8988T (cell line): Measurements from ENCODE around the gene PHETA2.

ENCODE experiments used
- DNase-seq: peaks from one replicate; pipeline ENCODE4 v3.0.0; 2011

Gene PHETA2, protein sequence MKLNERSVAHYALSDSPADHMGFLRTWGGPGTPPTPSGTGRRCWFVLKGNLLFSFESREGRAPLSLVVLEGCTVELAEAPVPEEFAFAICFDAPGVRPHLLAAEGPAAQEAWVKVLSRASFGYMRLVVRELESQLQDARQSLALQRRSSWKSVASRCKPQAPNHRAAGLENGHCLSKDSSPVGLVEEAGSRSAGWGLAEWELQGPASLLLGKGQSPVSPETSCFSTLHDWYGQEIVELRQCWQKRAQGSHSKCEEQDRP

DNA sequence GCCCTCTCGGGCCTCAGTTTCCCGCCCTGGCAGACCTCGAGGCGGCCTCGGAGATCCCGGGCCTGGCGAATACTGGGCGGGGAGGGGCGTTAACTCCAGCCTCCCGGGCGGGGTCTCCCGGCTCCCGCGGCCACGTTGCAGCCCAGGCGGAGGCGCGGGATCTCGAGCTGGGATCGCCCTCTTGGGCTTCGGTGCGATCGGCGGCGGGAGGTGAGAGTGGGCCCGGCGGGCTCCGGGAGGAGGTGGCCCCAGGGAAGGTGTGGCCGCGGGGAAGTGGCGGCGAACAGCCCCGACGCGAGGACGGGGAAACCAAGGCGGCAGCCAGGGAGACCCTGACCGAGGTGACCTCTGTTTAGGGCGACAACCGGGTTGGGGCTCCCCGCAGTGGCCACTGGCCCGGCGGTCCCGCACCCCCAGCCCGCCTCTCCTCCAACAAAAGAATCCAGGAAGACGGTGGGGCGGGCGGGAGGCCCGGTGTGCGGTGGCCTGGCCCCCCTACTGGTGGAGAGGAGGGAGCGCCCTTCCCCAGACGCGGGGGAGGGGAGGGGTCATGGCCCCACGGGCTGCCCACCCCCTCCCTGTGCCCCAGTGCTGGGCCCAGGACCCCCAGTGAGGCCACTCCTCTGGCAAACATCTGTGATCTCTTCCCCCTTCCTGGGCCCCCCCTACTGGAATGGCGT, at the start of gene PHETA2:
TSS of gene PHETA2 (plus strand) at position 117 of the 680 bp plus-strand sequence. CDS start 3,046 bp downstream, outside the sequence.
- no peak for DNase-seq

DNA sequence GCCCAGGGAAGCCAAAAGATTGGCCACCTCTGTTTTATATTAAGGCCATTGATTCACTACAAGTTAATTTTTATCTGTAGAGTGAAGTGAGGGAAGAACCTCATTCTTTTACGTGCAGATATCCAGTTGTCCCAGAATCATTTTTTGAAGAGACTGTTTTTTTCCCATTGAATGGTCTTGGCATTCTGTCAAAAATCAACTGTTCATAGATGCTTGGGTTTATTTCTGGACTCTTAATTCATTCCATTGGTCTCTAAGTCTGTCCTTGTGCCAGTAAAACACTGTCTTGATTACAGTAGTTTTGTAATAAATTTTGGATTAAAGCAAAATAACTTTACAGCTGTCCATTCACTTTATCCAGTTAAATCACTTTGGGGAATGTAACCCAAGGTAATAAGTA, 48.6 kb upstream of the PHETA2 start:
- no peak for DNase-seq

DNA sequence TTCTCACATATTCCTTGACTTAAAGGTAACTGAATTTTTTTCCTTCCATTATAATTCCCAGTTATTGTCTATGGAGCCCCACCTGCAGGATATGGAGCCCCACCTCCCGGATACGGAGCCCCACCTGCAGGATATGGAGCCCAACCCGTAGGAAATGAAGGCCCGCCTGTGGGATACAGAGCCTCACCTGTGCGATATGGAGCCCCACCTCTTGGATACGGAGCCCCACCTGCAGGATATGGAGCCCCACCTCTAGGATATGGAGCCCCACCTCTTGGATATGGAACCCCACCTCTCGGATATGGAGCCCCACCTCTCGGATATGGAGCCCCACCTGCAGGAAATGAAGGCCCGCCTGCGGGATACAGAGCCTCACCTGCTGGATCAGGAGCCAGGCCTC, 47.3 kb upstream of the PHETA2 start:
- no peak for DNase-seq

DNA sequence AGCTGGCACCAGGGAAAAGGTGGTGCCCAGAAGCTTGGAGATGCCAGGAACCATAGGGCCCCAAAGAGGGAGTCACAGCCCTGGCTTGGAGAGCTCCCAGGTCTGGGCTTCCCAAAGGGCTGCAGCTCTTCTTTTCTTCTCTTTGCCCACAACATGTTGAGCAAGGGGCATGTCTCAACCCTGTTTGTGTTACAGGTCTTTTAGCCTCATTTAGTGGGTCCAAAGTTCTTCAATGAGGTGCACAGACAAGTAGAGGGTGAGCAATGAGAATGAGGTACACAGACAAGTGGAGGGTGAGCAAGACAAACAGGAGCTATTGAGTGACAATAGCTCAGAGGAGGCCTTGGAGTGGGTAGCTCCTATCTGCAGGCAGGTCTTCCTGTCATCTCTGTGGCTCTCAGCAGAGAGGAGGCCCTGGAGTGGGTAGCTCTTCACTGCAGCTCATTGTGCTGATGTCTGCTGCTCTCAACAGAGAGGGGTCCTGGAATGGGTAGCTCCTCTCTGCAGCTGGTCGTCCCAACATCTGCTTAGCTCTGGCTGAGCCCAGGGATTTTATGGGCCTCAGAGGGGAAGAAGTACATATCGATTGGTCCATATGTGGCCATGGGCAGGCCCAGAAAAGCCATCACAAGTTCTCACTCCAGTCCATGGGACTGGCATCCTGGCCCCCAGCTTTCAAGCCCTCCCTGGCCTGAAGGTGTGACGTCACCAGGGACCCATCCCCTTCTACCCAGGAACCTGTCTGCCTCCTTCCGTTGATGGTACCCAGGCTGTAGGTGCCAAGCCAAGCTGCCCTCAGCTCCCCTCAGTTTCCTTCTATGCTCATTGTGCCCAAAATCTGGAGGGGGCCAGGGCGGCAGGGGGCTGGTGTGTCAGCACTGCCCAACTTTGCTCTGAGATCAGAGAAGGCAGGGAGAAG, 40.5 kb upstream of the PHETA2 start:
- DNase-seq: no peak

DNA sequence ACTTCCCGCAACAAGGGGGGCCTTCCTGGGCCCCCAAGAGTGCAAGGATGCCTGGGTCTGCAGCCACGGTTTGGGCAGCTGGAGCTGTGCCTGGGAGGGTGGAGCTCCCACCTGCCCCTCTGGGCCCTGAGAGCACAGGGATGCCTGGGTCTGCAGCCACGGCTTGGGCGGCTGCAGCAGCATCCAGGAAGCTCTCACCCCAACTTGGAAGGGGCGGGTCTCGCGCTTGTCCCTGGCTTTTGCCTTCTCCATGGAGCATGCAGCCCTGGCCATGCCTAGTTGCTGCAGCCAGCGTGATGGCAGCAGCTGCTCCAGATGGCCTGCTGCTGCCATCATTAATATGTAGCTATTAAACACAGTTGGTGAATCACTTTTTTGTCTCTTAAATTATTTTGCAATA, 38.8 kb upstream of the PHETA2 start:
- DNase-seq: no peak

DNA sequence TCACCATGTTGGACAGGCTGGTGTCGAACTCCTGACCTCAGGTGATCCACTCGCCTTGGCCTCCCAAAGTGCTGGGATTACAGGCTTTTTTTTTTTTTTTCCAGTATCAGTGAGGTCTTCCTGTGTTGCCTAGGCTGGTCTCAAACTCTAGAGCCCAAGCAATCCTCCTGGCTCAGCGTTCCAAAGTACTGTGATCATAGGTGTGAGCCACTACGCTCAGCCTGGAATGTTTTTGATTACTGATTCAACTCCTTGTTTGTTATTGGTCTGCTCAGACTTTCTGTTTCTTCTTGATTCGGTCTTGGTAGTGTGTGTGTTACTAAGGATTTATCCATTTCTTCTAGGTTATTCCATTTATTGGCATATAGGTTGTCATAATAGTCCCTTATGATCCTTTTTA, 34.8 kb upstream of the PHETA2 start:
- no peak for DNase-seq

DNA sequence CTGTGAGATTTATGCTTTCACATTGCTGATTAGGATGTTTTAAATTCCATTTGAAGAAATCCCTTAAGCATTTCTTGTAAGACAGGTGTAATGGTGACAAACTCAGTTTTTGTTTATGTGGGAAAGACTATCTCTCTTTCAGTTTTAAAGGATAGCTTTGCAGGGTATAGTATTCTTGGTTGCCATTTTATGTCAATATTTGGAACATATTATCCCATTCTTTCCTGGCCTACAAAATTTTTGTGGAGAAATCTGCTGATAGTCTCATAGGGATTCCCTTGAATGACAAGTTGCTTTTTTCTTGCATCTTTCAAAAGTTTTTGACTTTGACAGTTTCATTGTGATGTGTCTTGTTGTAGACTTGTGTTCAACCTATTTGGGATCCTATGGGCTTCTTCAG, 32.3 kb upstream of the PHETA2 start:
- no peak for DNase-seq

DNA sequence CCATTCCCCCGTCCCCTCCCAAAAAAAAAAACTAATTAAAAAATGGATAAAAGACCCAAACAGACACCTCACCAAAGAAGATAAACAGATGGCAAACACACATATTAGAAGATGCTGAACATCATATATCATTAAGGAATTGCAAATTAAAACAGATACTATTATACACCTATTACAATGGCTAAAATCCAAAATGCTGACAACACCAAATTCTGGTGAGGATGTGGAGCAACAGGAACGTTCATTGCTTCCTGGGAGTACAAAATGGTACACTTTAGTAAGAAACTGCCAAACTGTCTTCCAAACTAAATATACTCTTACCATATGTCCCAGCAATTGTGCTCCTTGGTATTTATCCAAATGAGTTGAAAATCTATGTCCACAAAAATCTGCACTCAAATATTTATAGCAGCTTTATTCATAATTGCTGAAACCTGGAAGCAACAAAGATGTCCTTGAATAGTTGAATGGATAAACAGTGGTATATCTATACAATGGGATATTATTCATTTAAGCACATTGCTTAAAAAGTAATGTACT, 23.3 kb upstream of the PHETA2 start:
- no peak for DNase-seq

DNA sequence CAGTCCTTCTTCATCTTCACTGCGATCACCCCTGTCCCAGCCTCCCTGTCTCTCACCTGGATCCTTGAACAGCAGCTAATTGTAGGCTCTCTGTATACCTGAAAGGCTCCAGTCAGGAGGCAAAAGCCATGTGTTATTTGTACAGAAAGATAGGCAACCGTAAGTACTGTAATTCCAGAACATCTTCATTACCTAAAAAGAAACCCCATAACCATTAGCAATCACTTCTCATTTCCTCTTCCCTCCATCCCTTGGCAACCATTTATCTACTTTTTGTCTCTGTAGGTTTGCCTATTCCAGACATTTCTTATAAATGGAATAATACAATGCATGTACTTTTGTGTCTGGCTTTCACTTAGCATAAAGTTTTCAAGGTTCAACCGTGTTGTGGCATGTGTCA, 21.3 kb upstream of the PHETA2 start:
- DNase-seq: no peak

DNA sequence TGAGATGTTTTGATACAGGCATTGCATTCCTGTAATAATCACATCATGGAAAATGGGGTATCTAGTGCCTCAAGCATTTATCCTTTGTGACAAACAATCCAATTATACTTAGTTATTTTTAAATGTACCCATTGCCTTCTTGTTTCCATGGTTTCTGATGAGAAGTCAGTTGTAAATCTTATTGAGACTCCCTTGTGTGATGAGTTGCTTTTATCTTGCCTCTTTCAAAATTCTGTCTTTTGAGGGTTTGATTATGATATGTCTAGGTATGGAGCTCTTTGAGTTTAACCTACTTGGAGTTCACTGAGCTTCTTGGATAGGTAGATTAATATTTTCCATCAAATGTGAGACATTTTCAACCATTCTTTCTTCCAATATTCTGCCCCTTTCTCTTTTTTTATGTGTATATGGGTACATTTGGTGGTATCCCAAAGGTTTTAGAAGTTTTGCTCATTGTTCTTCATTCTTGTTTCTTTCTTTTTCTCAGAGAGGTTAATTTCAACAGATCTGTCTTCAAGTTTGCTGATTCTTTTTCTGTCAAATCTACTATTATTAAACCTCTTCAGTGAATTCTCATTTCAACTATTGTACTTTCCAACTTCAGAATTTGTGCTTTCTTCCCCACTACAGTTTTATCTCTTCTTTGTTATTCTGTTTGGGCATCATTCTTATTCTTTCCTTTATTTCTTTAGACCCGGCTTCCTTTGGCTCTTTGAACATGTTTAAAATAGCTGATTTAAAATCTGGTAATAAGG, 17.1 kb upstream of the PHETA2 start:
- DNase-seq: no peak

DNA sequence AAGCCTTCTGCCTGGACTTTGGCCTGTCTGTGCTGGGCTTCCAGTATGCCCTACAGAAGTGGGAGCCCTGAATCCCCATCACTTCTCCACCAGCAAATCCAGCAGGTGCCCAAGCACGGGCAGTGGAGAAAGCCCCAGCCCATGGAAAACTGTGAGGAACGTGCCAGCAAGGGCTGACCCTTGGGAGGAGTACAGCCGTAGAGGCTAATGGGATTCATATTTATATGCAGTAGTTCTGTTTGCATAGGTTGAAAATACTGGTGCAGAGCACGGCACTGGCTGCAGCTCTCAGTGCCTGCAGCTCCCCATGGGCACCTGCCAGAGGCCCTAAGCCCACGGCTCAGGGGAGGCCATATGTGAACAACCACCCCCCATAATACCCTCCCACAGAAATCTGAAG, 13.6 kb upstream of the PHETA2 start:
- no peak for DNase-seq

DNA sequence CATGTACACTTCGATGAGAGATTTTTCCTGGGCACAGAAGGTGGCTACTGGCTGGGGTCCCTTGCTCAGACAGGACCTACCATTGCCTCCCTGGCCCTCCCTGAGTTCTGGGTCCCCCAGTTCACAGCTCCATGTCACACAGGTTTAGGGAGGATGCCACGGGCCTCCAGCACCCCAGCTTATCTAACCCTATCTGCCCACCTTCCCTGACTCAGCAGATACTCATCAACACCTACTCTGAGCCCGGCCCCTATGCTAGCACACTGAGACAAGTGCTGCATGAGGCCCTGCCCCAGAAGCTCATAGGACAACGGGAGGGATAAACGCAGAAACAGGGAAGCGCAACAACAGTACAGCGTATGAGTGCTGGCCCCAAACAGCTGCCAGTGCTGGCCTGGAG, 13.0 kb upstream of the PHETA2 start:
- no peak for DNase-seq

DNA sequence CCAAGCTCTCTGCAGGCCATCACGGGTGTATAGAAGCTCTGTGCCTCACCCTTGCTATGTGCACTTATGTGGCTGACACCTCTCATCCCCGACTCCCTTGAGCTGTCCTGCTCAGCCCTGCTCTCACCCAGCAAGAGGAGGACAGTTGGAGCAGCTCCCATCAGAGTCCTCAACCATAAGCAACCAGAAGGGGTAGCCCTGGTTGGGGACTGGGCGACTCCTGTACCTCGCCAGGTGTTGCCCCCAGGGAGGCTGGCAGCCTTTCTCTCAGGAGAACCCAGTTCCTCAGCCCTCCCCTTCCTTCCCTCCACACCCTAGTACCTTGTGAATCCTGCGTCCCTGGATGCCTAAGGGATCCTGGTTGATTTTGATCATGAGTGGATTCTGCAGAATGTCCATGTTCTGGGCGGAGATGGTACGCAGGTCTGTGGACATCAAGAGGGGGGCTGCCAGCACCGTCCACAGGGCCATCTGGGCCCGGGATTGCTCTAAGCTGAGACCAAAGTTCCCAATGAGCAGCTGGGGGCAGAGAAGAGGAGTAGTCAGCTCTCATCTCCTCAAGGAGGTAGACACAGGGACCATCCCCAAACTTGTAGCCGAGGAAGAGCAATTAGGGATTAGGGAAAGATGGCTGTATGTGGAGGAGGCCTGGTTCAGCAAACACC, 11.4 kb upstream of the PHETA2 start:
- DNase-seq: no peak

DNA sequence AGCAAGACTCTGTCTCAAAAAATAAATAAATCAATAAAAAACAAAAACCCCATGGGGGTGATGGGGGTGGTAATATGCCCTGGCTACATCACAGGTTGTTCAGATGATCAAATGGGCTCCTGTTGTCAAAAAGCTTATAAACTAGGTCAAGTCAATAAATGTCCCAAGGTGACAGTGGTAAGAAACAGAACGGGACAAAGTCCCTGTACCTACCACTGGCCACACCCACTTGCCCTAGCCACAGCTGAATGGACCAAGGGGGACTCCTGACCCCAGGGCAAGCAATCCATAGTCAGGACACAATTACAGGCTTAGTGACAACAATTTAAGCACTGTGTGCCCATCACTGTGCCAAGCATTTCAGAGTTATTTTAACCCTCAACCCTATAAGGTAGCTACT, 9.4 kb upstream of the PHETA2 start:
- no peak for DNase-seq

DNA sequence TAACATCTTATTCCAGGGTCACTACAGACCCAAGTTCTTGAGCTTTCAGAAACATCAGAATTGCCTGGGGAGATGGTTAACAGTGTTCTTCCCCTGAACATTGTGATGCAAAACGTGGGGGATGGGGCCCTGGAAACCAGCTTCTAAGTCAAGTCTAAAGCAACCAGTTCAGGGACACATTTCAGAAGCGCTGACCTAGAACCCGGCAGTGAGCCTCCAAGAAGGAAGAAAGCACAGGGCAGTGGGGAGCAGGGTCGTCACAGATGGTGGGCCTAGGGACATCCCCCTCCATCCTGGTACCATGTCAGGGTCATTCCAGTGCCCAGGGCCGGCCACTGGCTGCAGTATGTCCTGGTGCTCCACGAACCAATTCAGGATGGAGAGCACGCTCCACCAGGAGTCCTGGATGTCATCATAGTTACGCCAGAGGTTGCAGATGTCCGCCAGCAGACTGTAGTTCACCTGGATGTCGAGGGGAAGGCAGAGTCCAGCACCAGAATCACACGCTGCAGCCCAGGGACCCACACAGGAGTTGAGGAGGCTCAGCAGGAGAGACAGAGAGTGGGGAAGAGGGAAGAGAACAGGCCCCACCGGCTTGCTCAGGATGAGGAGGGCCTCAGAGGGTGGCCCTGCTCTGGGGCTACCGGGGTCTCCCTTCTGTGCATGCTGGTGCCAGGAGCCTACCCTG, 8.5 kb upstream of the PHETA2 start:
- DNase-seq: no peak

DNA sequence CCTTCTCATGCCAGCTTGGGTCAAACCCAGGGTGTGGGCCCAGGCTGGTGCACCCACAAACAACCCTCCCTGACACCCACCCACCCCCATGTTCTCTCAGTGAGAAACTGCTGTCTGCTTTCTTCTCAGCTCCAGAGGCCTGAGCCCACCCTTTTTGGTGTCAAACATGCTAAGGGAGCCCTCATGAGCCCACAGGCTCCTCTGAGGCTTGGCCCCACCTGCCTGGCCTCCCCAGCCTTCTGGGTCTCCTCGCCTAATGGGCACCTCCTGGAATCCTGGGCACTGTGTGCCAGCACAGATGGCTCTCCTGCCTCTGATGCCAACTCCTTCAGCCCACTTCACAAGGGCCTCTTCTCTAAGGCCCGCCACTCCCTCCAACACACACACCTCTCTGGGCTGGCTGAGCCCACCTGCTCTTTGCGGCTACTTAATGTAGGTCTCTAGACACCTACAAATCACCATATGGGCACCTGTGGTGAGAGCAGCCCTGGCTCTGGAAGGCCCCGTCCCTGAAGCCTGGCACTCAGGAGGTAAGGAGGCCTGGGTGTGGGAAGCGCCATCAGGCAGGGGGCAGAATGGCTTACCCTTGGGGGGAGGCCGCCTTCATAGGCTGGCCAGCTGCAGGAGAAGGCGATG, 7.8 kb upstream of the PHETA2 start:
- DNase-seq: no peak

DNA sequence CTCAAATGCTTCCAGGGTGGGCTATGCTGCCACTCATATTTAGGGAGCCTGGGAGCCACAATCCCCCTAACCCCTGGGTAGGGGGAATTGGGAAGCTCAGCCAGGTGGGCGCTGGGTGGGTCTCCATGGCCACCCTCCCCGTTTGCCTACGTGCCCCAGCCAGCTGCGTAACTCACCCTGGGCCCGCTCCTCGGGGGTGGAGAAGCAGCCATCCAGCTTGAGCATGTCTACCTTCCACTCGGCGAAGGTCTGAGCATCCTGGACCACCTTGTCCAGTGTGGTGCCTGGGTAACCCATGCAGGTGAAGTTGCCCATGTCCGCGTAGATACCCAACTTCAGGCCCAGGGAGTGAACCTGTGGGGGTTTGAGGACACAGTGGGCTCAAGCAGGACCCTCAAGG, 7.1 kb upstream of the PHETA2 start:
- no peak for DNase-seq

DNA sequence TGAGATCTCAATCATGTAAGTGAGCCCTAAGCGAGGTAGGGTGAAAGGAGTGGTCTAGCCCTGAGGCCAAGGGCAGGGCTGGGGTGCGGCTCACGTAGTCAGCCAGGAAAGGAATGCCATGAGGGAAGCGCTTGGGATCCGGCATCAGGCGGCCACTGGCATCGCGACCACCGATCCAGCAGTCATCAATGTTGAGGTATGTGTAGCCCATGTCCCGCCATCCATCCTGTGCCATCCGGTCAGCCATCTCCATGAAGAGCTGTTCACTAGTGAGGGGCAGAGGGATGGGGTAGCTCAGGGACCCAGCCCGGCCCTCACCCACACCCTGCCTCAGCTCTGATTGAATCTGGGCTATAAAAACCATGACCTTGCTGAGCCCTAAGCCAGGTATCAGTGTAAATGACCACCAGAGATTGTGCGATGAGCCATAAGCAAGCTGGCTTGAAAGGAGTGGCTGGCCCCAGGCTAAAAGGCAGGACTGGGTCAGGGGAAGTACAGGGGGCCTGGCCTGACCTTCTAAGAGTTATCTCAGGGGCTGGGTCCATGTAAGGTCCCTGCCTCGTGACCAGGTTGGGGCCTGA, 6.3 kb upstream of the PHETA2 start:
- DNase-seq: no peak

DNA sequence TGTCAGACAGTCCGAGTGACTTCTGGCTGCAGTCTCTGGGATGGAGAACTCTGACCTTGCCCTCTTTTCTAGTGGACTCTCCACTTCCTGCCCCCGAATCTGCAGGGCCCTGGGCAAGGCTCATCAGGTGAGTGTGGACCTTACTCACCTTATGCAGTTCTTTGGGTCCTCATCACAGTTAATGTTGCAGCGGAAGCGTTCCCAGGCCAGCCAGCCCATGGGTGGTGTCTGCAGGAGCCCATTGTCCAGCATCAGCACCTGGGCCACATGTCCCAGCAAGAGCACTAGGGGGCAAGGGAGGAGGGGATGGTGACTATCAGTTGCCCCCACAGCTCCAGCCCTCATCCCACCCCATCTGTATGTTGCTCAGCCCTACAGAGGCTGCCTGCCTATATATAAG, 5.8 kb upstream of the PHETA2 start:
- DNase-seq: no peak

DNA sequence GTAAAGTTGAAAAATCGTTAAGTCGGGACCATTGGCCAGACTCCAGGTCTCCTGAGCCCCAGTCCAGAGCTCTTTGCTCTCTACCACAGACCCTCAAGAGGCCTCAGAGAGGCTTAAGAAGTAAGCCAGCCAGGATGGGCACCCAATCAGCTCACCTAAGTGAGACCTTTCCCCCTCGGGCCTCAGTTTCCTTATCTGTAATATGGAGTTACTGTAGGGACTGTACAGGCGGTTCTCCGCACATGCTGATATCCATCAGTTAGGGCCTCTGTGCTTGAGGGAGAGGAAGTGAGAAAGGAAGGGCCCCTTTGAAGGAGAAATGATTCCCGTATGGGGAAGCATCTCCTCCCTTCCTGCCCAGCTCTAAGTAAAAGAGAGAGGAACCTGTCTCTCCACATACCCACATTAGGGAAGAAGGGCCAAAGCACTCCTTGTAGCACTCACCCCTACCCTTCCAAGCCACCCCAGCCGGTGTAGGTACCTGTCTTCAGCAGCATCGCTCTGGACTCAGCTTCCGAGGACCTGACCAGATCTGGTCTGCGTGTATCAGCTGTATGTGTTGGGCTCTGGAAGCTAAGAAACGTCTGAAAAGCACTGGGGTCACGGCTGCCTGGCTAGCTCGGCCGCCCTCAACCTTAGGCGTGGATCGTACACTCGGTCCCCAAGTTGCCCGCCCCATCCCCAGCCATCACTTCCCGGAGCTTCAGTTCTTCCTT, 4.1 kb upstream of the PHETA2 start:
- DNase-seq: no peak
